CMK (cell line): ENCODE measurements around the gene NPC1L1.

Experiments
- DNase-seq: peaks from one replicate; pipeline ENCODE4 v3.0.0-alpha.2; 2010; ENCODE audit warnings: low read depth

Gene NPC1L1

GRCh38 chr7:44471850-44472249 lies 69.3 kb downstream of the NPC1L1 start:
- no peak for DNase-seq

DNA sequence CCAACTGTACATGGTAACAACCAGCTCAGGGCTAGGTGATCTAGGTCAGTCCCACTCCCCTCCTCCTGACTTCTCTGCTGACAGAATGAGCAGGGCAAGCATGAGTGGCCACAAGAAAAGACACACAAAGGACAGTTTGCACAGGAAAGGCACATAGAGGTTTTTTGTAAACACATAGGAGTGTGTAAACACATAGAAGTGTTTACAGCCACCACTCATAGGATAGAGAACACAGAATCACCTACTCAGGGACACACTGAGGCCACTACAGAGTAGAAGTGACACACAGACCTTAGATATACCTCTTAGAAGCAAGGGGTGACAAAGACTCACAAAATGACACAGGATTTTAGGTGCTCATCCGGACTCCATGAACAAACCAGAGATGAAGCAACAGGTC lies 69.7 kb downstream of the NPC1L1 start:
- DNase-seq, result no peak

DNA sequence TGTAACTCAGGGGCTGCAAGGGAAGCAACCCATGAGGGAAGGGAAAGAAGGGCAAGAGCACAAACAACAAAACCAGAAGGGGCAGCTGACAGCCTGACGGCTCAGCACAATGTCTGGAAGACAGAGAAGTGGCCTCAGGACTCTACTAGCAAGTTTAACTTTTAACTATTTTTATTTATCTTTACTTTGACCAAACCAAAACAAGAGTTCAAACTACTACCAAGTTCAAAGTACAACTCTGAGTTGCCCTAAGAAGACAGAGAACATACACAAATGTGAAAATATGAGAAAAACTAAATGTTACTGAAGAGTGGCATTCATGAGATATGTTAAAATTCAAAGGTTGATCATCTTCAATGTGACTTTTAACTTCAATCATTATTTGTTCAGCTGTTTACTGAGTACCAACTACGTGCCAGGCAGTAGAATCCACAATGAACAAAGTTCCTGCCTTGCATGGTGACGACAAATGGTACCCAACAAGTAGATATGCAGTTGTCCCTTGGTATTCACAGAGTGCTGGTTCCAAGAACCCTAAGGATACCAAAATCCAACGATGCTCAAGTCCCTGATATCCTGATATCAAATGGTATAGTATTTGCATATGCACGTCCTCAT lies 70.4 kb downstream of the NPC1L1 start:
- no peak for DNase-seq

DNA sequence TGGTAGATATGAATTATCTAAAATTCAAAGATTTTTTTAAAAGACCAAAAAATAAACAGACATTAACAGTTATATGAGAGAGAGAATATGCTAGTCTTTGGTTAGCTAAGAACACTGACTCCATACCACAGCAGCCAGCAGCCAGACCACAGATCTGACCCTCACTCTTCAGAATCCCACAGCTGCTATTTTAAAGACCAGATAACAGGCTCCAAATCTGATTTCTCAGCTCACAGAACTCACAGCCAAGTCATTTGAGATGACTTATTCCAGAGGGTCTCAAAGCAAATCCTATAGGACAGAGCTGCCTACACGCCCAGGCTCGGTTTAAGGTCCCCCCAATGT lies 71.0 kb downstream of the NPC1L1 start:
- no peak for DNase-seq

- DNase-seq, result no peak
Measured at GRCh38 chr7:44469461-44470134, 71.5 kb downstream of the NPC1L1 start.

- no peak for DNase-seq
Measured at GRCh38 chr7:44467217-44467548, 73.9 kb downstream of the NPC1L1 start.

- DNase-seq, result no peak
Measured at GRCh38 chr7:44466300-44467216, 74.6 kb downstream of the NPC1L1 start.

- no peak for DNase-seq
Measured at GRCh38 chr7:44465490-44465889, 75.6 kb downstream of the NPC1L1 start.

GRCh38 chr7:44463169-44463808 lies 77.8 kb downstream of the NPC1L1 start:
- DNase-seq, result no peak
